Karpas-422 (cell line): ENCODE measurements around the gene MAN1A1. TPM values are rescaled to one million over a fixed set of nuclear protein-coding genes. Genes with fewer than 3 reads are reported as not detected.

Source experiments
- DNase-seq: peaks from one replicate; pipeline ENCODE4 v3.0.0-alpha.2; 2015
- H2AFZ ChIP-seq: fragments of 200-600 bp; sonication (generic); 2 replicates; pipeline ENCODE4 v1.6.1; 2014; ENCODE audit warnings: antibody characterized with exemption, low read length, mixed read lengths
- H3K27ac ChIP-seq: fragments of 200-600 bp; sonication (generic); 2 replicates; pipeline ENCODE4 v1.5.1; 2014; ENCODE audit warnings: mild to moderate bottlenecking, low read length, moderate library complexity
- H3K27me3 ChIP-seq: fragments of 200-600 bp; sonication (generic); 2 replicates; pipeline ENCODE4 v1.6.1; 2014; ENCODE audit warnings: low read length, mixed read lengths
- H3K36me3 ChIP-seq: fragments of 200-600 bp; sonication (generic); 2 replicates; pipeline ENCODE4 v1.6.1; 2014; ENCODE audit warnings: low read length, mixed read lengths; ENCODE audit not compliant: insufficient read depth
- H3K4me1 ChIP-seq: fragments of 200-600 bp; sonication (generic); 2 replicates; pipeline ENCODE4 v1.6.1; 2014; ENCODE audit warnings: mild to moderate bottlenecking, low read length, mixed read lengths
- H3K4me2 ChIP-seq: fragments of 200-600 bp; sonication (generic); 2 replicates; pipeline ENCODE4 v1.6.1; 2014; ENCODE audit warnings: low read length, low read depth, mild to moderate bottlenecking; ENCODE audit not compliant: poor library complexity, severe bottlenecking
- H3K4me3 ChIP-seq: fragments of 200-600 bp; sonication (generic); 2 replicates; pipeline ENCODE4 v1.5.1; 2014; ENCODE audit warnings: mild to moderate bottlenecking, antibody characterized with exemption, low read length, mixed read lengths
- H3K79me2 ChIP-seq: fragments of 200-600 bp; sonication (generic); 2 replicates; pipeline ENCODE4 v1.6.1; 2014; ENCODE audit warnings: mild to moderate bottlenecking, low read length, mixed read lengths
- H3K9ac ChIP-seq: fragments of 200-600 bp; sonication (generic); 2 replicates; pipeline ENCODE4 v1.6.0; 2014; ENCODE audit warnings: low read length
- H3K9me2 ChIP-seq: fragments of 200-600 bp; sonication (generic), shearing (Covaris generic); replicated peaks from 2 replicates; pipeline ENCODE4 v1.6.0; 2014; ENCODE audit warnings: mild to moderate bottlenecking, low read length, moderate library complexity; ENCODE audit not compliant: insufficient read depth
- H3K9me3 ChIP-seq: fragments of 300-700, 200-600 bp; sonication (generic); 2 replicates; pipeline ENCODE4 v1.6.1; 2014; ENCODE audit warnings: low read length, mixed read lengths
- H4K20me1 ChIP-seq: fragments of 200-600 bp; sonication (generic); 2 replicates; pipeline ENCODE4 v1.6.1; 2014; ENCODE audit warnings: mild to moderate bottlenecking, antibody characterized with exemption, low read length, low read depth; ENCODE audit not compliant: insufficient read depth
- total RNA-seq: library from RNA; depleted of rRNA; stranded (reverse); fragments of >200 nt; shearing (Covaris generic); gene quantifications from 2 replicates; pipeline ENCODE4 v1.2.3, GENCODE V29; 2014; ENCODE audit warnings: low replicate concordance

The MAN1A1 gene
- total RNA-seq, 1 experiment from 2014 or later, result 0.48 TPM

DNA sequence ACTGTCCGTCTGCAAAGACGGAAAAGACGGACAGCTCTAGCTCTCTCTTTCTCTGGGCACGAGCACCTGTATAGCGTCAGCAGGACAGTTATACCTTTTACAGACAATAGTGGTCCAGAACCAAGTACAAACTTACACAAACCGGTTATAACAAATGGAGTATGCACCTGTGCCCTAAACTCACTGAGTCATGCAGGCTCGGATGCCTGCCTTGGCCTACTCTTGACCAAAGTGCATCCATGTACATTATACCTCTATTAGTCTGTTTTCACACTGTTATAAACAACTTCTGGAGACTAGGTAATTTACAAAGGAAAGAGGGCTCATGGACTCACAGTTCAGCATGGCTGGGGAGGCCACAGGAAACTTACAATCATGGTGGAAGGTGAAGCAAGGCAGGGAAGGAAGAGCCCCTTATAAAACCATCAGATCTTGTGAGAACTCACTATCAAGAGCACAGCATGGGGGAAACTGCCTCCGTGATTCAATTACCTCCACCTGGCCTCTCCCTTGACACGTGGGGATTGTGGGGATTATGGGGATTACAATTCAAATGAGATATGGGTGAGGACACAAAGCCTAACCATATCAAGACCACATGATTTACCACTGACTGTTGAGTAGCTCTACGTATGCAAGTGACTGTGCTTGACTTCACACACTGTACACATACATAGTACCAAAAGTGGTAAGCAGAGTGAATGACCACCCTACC, 23.1 kb downstream of the MAN1A1 start:
- no peaks in the 10 kb centered on the region for H3K36me3 ChIP-seq
- no peak overlapping the region for H2AFZ ChIP-seq
- no peaks in the 10 kb centered on the region for H3K9me2 ChIP-seq
- H3K27me3 ChIP-seq, result no peaks in the 10 kb centered on the region
- H3K27ac ChIP-seq, result no peak overlapping the region
- no peaks in the 10 kb centered on the region for H3K9me3 ChIP-seq
- no peak overlapping the region for H3K4me3 ChIP-seq
- H3K4me2 ChIP-seq, result peak overlapping the region; percentile 18
- H3K4me1 ChIP-seq, result peaks cover 25% of the 10 kb centered on the region
- H3K9ac ChIP-seq, result no peak overlapping the region
- H3K79me2 ChIP-seq, result no peaks in the 10 kb centered on the region
- DNase-seq, result peak; percentile 62
- H4K20me1 ChIP-seq, result no peaks in the 10 kb centered on the region

DNA sequence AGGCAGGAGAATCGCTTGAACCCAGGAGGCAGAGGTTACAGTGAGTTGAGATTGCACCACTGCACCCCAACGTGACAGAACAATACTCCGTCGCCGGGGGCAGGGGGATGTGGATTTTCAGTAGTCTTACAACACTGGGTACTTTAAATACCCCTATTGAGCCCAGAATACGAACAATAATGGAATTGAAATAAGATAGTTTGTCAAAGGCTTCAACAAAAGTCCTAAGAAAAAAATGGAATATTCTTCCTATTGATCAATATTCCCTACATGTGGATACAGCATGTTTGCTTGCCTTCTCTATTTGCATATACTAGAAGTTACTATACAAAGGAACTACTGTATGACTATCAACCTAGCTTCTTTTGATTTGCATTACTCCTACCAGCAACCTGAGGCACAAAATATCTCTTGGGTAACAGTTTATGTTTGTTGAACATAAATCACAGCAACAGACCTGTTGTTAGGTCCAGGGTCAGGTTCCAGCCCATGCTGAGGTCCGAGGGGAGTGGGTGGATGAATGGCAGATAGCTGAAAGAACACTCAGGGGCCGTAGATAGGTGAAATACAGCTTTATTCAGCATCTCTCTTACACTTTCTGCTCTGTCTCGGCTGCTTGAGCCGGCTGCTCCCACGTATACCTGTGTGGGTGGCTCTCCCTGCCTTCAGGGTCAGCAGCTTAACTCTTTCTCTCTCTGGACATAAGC, 23.8 kb downstream of the MAN1A1 start:
- peaks cover 25% of the 10 kb centered on the region for H3K4me1 ChIP-seq
- H2AFZ ChIP-seq, result no peak overlapping the region
- no peaks in the 10 kb centered on the region for H4K20me1 ChIP-seq
- H3K9ac ChIP-seq, result no peak overlapping the region
- H3K36me3 ChIP-seq, result no peaks in the 10 kb centered on the region
- no peak overlapping the region for H3K4me2 ChIP-seq
- no peaks in the 10 kb centered on the region for H3K79me2 ChIP-seq
- no peaks in the 10 kb centered on the region for H3K9me3 ChIP-seq
- H3K4me3 ChIP-seq, result no peak overlapping the region
- H3K9me2 ChIP-seq, result no peaks in the 10 kb centered on the region
- H3K27me3 ChIP-seq, result no peaks in the 10 kb centered on the region
- DNase-seq, result no peak
- H3K27ac ChIP-seq, result no peak overlapping the region

DNA sequence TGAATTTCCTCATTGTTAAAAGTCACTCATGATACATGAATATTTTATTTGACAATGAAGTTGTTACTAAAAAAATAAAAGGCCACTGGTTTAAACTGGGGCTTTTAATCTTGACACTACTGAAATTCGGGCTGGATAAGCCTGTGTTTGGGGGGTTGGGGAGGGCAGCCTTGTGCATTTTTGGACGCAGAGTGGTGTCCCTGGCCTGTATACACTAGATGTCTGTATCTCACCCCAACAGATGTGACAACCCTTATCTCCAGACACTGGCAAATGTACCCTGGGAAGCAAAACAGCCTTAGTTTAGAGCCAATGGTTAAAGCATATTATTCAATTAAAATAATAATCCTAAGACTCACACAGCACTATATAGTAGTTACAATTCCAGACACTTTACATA, 24.8 kb downstream of the MAN1A1 start:
- no peak overlapping the region for H2AFZ ChIP-seq
- no peak overlapping the region for H3K9ac ChIP-seq
- no peaks in the 10 kb centered on the region for H4K20me1 ChIP-seq
- peaks cover 25% of the 10 kb centered on the region for H3K4me1 ChIP-seq
- no peaks in the 10 kb centered on the region for H3K9me2 ChIP-seq
- no peaks in the 10 kb centered on the region for H3K36me3 ChIP-seq
- no peak overlapping the region for H3K4me2 ChIP-seq
- DNase-seq, result no peak
- no peak overlapping the region for H3K27ac ChIP-seq
- no peaks in the 10 kb centered on the region for H3K27me3 ChIP-seq
- no peaks in the 10 kb centered on the region for H3K79me2 ChIP-seq
- no peaks in the 10 kb centered on the region for H3K9me3 ChIP-seq
- no peak overlapping the region for H3K4me3 ChIP-seq

DNA sequence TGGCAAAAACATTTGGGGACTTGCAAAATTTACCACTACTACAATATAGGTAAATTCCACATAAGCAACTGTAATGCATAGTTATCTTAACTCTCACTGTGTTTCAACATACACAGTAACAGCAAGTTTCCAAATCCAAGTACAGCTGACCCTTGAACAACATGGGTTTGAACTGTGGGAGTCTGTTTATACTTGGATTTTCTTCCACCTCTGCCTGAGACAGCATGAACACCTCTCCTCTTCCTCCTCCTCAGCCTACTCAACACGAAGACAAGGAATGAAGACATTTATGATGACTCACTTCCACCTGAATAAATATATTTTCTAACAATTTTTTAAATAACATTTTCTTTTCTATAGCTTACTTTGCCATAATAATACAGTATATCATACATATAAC, 25.6 kb downstream of the MAN1A1 start:
- no peak for DNase-seq
- no peak overlapping the region for H3K4me2 ChIP-seq
- no peak overlapping the region for H3K27ac ChIP-seq
- H3K36me3 ChIP-seq, result no peaks in the 10 kb centered on the region
- no peak overlapping the region for H2AFZ ChIP-seq
- no peaks in the 10 kb centered on the region for H3K9me3 ChIP-seq
- H3K79me2 ChIP-seq, result no peaks in the 10 kb centered on the region
- H4K20me1 ChIP-seq, result no peaks in the 10 kb centered on the region
- no peaks in the 10 kb centered on the region for H3K9me2 ChIP-seq
- H3K4me3 ChIP-seq, result no peak overlapping the region
- H3K9ac ChIP-seq, result no peak overlapping the region
- no peaks in the 10 kb centered on the region for H3K27me3 ChIP-seq
- H3K4me1 ChIP-seq, result peaks cover 25% of the 10 kb centered on the region

DNA sequence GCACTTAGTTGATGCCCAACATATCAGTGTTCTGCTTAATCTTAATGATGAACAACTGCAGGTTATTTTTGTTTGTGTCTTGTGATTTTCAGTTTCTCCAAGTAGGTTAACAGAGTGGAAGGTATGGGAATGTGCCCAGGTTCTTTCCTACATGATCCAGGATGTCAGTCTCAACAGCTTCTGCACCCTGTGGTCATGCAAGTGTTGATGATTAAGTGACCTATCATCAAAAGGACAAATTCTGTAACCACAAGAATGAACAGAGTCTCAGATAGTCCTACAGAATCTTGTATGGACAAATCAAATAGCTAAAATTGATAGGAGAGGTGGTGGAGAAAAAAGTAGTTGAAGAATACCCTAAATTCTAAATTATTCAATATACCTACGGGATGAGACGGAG, 26.1 kb downstream of the MAN1A1 start:
- no peak overlapping the region for H3K4me2 ChIP-seq
- H3K9me3 ChIP-seq, result no peaks in the 10 kb centered on the region
- no peaks in the 10 kb centered on the region for H3K9me2 ChIP-seq
- no peak for DNase-seq
- H3K36me3 ChIP-seq, result no peaks in the 10 kb centered on the region
- H3K27ac ChIP-seq, result no peak overlapping the region
- H3K27me3 ChIP-seq, result no peaks in the 10 kb centered on the region
- no peaks in the 10 kb centered on the region for H3K79me2 ChIP-seq
- H3K4me3 ChIP-seq, result no peak overlapping the region
- no peak overlapping the region for H2AFZ ChIP-seq
- peaks cover 25% of the 10 kb centered on the region for H3K4me1 ChIP-seq
- H4K20me1 ChIP-seq, result no peaks in the 10 kb centered on the region
- H3K9ac ChIP-seq, result no peak overlapping the region

DNA sequence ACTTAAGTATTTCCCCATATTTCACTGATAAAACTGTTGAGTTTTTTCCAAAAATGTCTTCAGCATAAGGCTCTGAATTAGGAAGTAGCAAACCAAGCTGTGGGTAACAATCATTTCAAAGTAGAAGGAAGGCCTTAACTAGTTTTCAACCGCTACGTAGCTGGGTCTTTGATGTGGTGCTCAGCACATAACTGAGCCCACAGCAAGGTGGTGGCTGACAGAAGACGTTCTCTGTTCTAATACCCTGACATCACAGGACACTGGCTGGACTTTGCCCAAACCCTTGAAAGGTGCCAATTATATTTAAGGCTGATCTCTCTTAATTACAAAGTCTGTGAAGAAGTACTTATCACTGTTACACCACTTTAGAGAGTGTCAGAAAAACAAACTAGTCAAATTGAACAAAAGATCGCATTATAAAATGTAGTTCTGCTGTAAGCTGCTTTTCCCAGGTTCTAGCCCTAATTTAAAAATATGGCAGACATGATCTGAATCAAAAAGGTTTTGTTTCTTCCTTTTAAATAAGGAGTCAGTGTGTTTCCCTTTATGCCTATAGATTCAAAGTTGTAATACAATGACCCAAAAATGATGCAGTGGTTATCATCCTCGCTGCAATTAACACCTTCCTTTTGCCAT, 26.7 kb downstream of the MAN1A1 start:
- no peaks in the 10 kb centered on the region for H4K20me1 ChIP-seq
- H3K4me2 ChIP-seq, result no peak overlapping the region
- H3K79me2 ChIP-seq, result no peaks in the 10 kb centered on the region
- no peaks in the 10 kb centered on the region for H3K27me3 ChIP-seq
- no peak overlapping the region for H3K9ac ChIP-seq
- no peak for DNase-seq
- no peaks in the 10 kb centered on the region for H3K9me3 ChIP-seq
- H3K9me2 ChIP-seq, result no peaks in the 10 kb centered on the region
- no peak overlapping the region for H3K4me3 ChIP-seq
- no peak overlapping the region for H2AFZ ChIP-seq
- H3K4me1 ChIP-seq, result peaks cover 23% of the 10 kb centered on the region
- no peak overlapping the region for H3K27ac ChIP-seq
- no peaks in the 10 kb centered on the region for H3K36me3 ChIP-seq

DNA sequence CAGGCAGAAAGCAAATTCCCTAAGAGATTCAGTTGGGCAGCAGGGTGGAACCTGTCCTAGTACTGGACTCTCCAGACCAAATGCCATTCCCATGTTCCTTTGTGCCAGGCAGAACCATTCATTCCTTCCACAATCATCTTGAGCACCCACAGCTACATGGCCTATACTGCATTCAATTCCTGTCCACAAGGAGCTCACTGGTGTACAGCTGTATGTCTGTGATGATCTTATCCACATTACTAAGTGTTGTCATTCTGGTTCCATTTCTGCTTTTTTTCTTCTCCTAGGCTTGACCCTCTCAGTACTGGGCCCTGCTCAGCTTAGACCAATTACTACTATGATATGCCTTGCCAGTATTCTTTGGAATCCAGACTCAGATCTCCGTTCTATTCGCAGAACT, 27.5 kb downstream of the MAN1A1 start:
- Histone ChIP-seq H4K20me1 (no peaks in the 10 kb centered on the region), H3K27ac (no peak overlapping the region), H3K4me2 (no peak overlapping the region)

DNA sequence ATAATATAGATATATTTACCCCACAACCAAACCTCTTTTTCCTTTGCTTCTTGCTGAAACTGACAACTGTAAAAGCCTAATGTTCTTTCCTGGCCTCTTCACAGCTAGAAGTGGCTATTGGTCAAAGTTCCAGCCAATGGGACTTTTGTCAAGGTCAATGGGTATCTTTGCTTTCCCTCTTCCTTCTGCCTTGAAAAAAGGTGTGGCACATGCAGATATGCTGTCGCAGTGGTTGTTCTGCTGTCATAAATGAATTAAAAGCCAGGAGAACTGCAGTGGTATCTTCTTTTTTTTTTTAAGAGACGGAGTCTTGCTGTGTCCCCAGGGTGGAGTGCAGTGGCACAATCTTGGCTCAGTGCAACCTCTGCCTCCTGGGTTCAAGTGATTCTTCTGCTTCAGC, 29.9 kb downstream of the MAN1A1 start:
- 0 out of 2 replicates have a peak, but pooled peaks cover 4% of the 10 kb centered on the region for H3K9me2 ChIP-seq
- H3K4me1 ChIP-seq, result peaks cover 10% of the 10 kb centered on the region
- H4K20me1 ChIP-seq, result no peaks in the 10 kb centered on the region
- no peak overlapping the region for H3K27ac ChIP-seq
- H3K36me3 ChIP-seq, result no peaks in the 10 kb centered on the region
- H3K4me2 ChIP-seq, result no peak overlapping the region
- DNase-seq, result no peak
- no peaks in the 10 kb centered on the region for H3K79me2 ChIP-seq
- H3K9me3 ChIP-seq, result no peaks in the 10 kb centered on the region
- no peak overlapping the region for H3K4me3 ChIP-seq
- no peak overlapping the region for H3K9ac ChIP-seq
- H2AFZ ChIP-seq, result no peak overlapping the region
- H3K27me3 ChIP-seq, result no peaks in the 10 kb centered on the region

More for the DNA sequence above, 27.5 kb downstream of the MAN1A1 start:
- no peak overlapping the region for H3K9ac ChIP-seq
- H3K9me3 ChIP-seq, result no peaks in the 10 kb centered on the region
- DNase-seq, result no peak
- no peaks in the 10 kb centered on the region for H3K36me3 ChIP-seq
- no peaks in the 10 kb centered on the region for H3K27me3 ChIP-seq
- H3K9me2 ChIP-seq, result 0 out of 2 replicates have a peak, but pooled peaks cover 4% of the 10 kb centered on the region
- H3K4me3 ChIP-seq, result no peak overlapping the region
- H2AFZ ChIP-seq, result no peak overlapping the region
- H3K4me1 ChIP-seq, result peaks cover 15% of the 10 kb centered on the region
- H3K79me2 ChIP-seq, result no peaks in the 10 kb centered on the region
